CD4-positive, CD25-positive, alpha-beta regulatory T cell (primary cell): ENCODE measurements around the gene SPATA22. TPM values are rescaled to one million over a fixed set of nuclear protein-coding genes. Genes with fewer than 3 reads are reported as not detected.
"Not testable (repeated sequence)": the region's sequence is repeated elsewhere in the genome, so short reads cannot be mapped to it uniquely, and the experiment has no call there.

Experiments
- ATAC-seq, 2 donors: fragments of 150-1000 bp; cut with Tn5 transposase; one replicate each; pipeline ENCODE4 v1.10.0; 2021; ENCODE audit warnings: low read depth in 2 of 2, moderate number of reproducible peaks in 2 of 2, moderate library complexity in 1 of 2
- DNase-seq, 3 donors: peaks; one replicate each; pipeline versions ENCODE4 v3.0.0 to v3.0.0-alpha.2; 2012 to 2022; ENCODE audit warnings: mixed read lengths in 1 of 3
- H3K27ac ChIP-seq: one replicate; pipeline ENCODE4 v1.7.0; 2013; ENCODE audit warnings: mild to moderate bottlenecking, low read length; ENCODE audit not compliant: insufficient read depth, poor library complexity, severe bottlenecking
- H3K27me3 ChIP-seq: one replicate; pipeline ENCODE4 v1.7.0; 2013; ENCODE audit warnings: low read length; ENCODE audit not compliant: control insufficient read depth, insufficient read depth
- H3K36me3 ChIP-seq: one replicate; pipeline ENCODE4 v1.7.0; 2013; ENCODE audit warnings: mild to moderate bottlenecking, low read length, moderate library complexity; ENCODE audit not compliant: control insufficient read depth, insufficient read depth
- H3K4me1 ChIP-seq: 2 replicates; pipeline ENCODE4 v1.7.0; 2013; ENCODE audit warnings: mild to moderate bottlenecking, low read length; ENCODE audit not compliant: insufficient read depth, control insufficient read depth, poor library complexity, severe bottlenecking
- H3K4me3 ChIP-seq: one replicate; pipeline ENCODE4 v1.7.0; 2013; ENCODE audit warnings: low read depth, mild to moderate bottlenecking, low read length, moderate library complexity
- H3K9me3 ChIP-seq, 2 experiments: 1 replicate in 1 of 2; 2 replicates in 1 of 2; pipeline ENCODE4 v1.7.0; 2013; ENCODE audit warnings: low read length in 2 of 2, mild to moderate bottlenecking in 1 of 2, moderate library complexity in 1 of 2; ENCODE audit not compliant: control insufficient read depth in 2 of 2
- H3K27ac Mint-ChIP-seq, 3 donors: one replicate each; pipeline ENCODE4 v1.8.0; 2020 to 2022; ENCODE audit warnings: mild to moderate bottlenecking in 3 of 3, mixed read lengths in 3 of 3, moderate library complexity in 2 of 3
- H3K27me3 Mint-ChIP-seq: one replicate; pipeline ENCODE4 v1.8.0; 2022; ENCODE audit warnings: mild to moderate bottlenecking, mixed read lengths
- H3K36me3 Mint-ChIP-seq: one replicate; pipeline ENCODE4 v1.8.0; 2020; ENCODE audit warnings: mixed read lengths
- H3K4me1 Mint-ChIP-seq, 4 donors: one replicate each; pipeline ENCODE4 v1.8.0; 2020 to 2022; ENCODE audit warnings: mixed read lengths in 4 of 4, mild to moderate bottlenecking in 1 of 4
- H3K4me3 Mint-ChIP-seq, 4 donors: one replicate each; pipeline ENCODE4 v1.8.0; 2020 to 2022; ENCODE audit warnings: mild to moderate bottlenecking in 4 of 4, mixed read lengths in 4 of 4, moderate library complexity in 3 of 4
- H3K9me3 Mint-ChIP-seq, 7 donors: one replicate each; pipeline ENCODE4 v1.8.0; 2020 to 2022; ENCODE audit warnings: mixed read lengths in 7 of 7, mild to moderate bottlenecking in 3 of 7, moderate library complexity in 2 of 7
- polyA plus RNA-seq, 4 donors: library from polyadenylated mRNA; unstranded; fragments of 300-500 nt; fragmentation: Illumina TruSeq; gene quantifications; one replicate each; pipeline ENCODE4 v1.2.3, GENCODE V29; 2021
- total RNA-seq: library from RNA; stranded (reverse); gene quantifications from one replicate; pipeline ENCODE4 v1.2.3, GENCODE V29; 2022

Gene SPATA22
- total and polyA plus RNA-seq, 5 donors from 2014 or later: 0.23 TPM; not detected in 4

DNA sequence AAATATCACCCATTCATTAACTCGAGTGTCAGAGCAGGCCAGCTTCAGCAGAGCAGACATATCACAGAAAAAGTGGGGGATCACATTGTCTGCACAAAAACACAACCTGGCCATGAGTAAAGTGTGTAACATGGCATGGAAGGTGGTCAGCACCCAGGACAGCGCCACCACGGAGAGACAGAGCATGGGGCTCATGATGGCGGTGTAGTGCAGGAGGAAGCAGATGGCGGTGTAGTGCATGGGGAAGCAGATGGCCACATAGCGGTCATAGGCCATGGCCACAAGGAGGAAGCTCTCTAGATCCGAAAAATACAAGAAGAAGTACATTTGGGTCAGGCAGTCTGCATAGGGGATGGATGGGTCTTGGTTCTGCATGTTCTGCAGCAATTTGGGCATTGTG is 38.4 kb downstream of the SPATA22 start:
- H3K36me3 ChIP-seq, H3K4me1 Mint-ChIP-seq, H3K27ac ChIP-seq, H3K27ac Mint-ChIP-seq, H3K4me1 ChIP-seq, H3K4me3 ChIP-seq, H3K9me3 ChIP-seq, H3K4me3 Mint-ChIP-seq, ATAC-seq, H3K9me3 Mint-ChIP-seq, H3K36me3 Mint-ChIP-seq, H3K27me3 ChIP-seq, DNase-seq: not testable (repeated sequence)
- H3K27me3 Mint-ChIP-seq: peaks cover 32% of the 10 kb centered on the region

DNA sequence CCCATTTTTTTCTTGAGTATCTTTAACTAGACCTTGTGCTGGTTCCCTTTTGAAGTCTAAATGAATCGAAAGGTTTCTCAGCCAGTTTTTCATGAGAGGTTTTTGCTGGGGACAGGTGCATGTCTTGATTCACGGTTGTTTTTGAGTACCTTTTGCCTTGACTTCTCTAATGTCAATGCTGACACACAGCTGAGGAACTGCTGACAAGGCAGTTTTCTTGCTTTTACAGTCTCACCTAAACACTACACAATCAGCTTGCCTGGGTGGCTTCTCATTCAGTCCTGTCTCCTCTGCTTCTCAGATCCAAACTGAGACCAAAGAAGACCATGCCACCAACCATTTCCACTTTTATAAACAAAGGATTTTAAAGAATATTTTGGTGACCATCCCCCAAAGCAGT is 53.4 kb downstream of the SPATA22 start:
- Histone ChIP-seq H3K9me3 (no peaks in the 10 kb centered on the region), H3K4me1 (no peaks in the 10 kb centered on the region), H3K27ac (no peak overlapping the region), H3K4me3 (no peak overlapping the region), H3K36me3 (no peaks in the 10 kb centered on the region), H3K27me3 (peaks cover 3% of the 10 kb centered on the region)
- Mint-ChIP-seq H3K36me3 (no peaks in the 10 kb centered on the region), H3K9me3 (peaks cover 0 to 3% (median 0%) of the 10 kb centered on the region in 7 donors), H3K27me3 (peaks cover 12% of the 10 kb centered on the region), H3K4me3 (no peak overlapping the region), H3K27ac (no peak overlapping the region), H3K4me1 (no peaks in the 10 kb centered on the region)
- no peak for ATAC-seq
- no peak for DNase-seq

DNA sequence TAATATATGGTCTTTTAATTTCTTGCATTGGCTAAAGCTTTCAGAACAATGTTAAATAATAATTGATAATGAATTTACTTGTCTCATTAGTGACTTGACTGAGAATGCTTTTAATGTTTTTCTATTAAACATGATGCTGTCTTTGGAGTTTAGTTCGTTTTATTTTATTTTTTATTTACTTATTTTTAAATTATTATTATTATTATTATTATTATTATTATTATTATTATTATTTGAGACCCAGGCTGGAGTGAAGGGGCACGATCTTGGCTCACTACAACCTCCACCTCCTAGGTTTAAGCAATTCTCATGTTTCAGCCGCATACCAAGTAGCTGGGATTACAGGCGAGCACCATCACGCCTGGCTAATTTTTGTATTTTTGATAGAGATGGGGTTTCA is 56.0 kb downstream of the SPATA22 start:
- no peak overlapping the region for H3K27ac Mint-ChIP-seq
- Histone ChIP-seq H3K4me3 (no peak overlapping the region), H3K36me3 (no peaks in the 10 kb centered on the region), H3K9me3 (no peaks in the 10 kb centered on the region), H3K27ac (no peak overlapping the region), H3K27me3 (peaks cover 3% of the 10 kb centered on the region), H3K4me1 (no peaks in the 10 kb centered on the region)
- no peaks in the 10 kb centered on the region for H3K36me3 Mint-ChIP-seq
- DNase-seq (no peak), ATAC-seq (no peak)
- peaks cover 0 to 3% (median 0%) of the 10 kb centered on the region in 7 donors for H3K9me3 Mint-ChIP-seq
- peaks cover 0 to 2% (median 0%) of the 10 kb centered on the region in 4 donors for H3K4me1 Mint-ChIP-seq
- H3K4me3 Mint-ChIP-seq: no peak overlapping the region
- peaks cover 17% of the 10 kb centered on the region for H3K27me3 Mint-ChIP-seq

DNA sequence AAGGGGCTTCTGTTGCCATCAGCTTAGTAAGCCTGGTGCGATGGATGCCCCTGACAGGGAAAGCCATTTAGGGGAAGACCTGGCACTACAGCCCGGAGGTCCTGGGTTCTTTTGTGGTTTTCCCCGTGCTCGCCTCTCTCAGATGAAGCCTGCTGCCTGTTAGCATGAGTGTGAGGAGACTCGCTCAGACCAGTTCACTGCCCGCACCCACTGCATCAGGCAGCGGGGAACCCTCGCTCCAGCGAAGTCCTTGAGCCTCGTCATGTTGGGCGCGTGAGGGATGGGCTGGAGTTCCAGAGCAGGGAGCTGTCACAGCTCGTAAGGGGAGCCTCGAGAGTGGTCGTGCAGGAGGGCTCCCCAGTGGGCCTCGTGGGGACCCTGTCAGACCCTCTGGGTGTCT is 59.4 kb downstream of the SPATA22 start:
- not testable (repeated sequence) for H3K27ac ChIP-seq, H3K4me3 Mint-ChIP-seq, H3K9me3 ChIP-seq, DNase-seq, H3K4me1 Mint-ChIP-seq, H3K27ac Mint-ChIP-seq, H3K27me3 ChIP-seq, H3K4me1 ChIP-seq, ATAC-seq, H3K36me3 ChIP-seq, H3K36me3 Mint-ChIP-seq, H3K4me3 ChIP-seq
- Mint-ChIP-seq H3K9me3 (peaks cover 0 to 18% (median 7%) of the 10 kb centered on the region in 7 donors), H3K27me3 (peaks cover 15% of the 10 kb centered on the region)

DNA sequence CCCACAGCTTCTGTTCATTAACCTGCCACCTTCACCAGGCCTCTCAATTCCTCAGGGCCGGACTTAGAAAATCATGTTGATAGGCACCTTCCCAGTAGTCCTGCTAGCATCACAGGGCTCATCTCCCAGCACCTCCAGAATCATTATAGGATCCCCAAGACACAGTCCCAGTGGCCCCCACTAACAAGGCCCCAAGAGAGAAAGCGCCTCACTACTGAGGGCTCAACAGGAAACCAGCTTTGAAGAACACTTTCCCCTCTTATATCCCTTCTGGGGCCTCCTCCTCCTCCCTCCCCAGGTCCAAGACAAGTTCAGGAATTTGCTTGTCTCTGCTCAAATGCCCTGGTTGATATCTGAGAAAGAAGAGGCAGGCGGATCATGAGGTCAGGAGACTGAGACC is 60.5 kb downstream of the SPATA22 start, which contains the start of gene OR3A3:
Gene OR3A3, plus strand, starts transcription at position 301 of the 400 bp plus-strand sequence.
- Mint-ChIP-seq H3K9me3 (peaks cover 0 to 24% (median 7%) of the 10 kb centered on the region in 7 donors), H3K36me3 (no peaks in the 10 kb centered on the region), H3K27ac (no peak within 1 kb of the TSS), H3K4me1 (peaks cover 0 to 2% (median under 1%) of the 10 kb centered on the region in 4 donors), H3K27me3 (peaks cover 10% of the 10 kb centered on the region), H3K4me3 (no peak within 1 kb of the TSS)
- peaks cover 4% of the 10 kb centered on the region for H3K27me3 ChIP-seq
- ATAC-seq: no peak
- peaks cover 5 to 8% of the 10 kb centered on the region in 2 experiments for H3K9me3 ChIP-seq
- no peak for DNase-seq
- no peaks in the 10 kb centered on the region for H3K36me3 ChIP-seq
- no peak within 1 kb of the TSS for H3K4me3 ChIP-seq
- H3K27ac ChIP-seq: no peak within 1 kb of the TSS
- H3K4me1 ChIP-seq: no peaks in the 10 kb centered on the region

DNA sequence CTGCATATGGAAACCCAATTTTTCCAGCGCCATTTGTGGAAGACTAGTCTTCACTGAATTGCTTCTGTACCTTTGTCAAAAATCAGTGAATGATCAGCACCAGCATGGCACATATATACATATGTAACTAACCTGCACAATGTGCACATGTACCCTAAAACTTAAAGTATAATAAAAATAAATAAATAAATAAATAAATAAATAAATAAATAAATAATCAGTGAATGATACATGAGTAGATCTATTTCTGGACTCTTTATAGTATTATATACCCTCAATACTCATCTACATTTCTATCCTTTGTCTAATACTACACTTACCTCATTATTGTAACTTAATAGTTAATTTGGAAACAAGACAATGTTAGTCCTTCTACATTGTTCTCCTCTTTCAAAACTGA is 67.8 kb downstream of the SPATA22 start:
- peaks cover 3 to 20% (median 7%) of the 10 kb centered on the region in 7 donors for H3K9me3 Mint-ChIP-seq
- not testable (repeated sequence) for H3K9me3 ChIP-seq, H3K27me3 Mint-ChIP-seq, ATAC-seq, H3K27ac ChIP-seq, H3K4me3 Mint-ChIP-seq, H3K4me1 Mint-ChIP-seq, H3K4me1 ChIP-seq, H3K4me3 ChIP-seq, DNase-seq, H3K36me3 Mint-ChIP-seq, H3K27ac Mint-ChIP-seq, H3K27me3 ChIP-seq, H3K36me3 ChIP-seq

DNA sequence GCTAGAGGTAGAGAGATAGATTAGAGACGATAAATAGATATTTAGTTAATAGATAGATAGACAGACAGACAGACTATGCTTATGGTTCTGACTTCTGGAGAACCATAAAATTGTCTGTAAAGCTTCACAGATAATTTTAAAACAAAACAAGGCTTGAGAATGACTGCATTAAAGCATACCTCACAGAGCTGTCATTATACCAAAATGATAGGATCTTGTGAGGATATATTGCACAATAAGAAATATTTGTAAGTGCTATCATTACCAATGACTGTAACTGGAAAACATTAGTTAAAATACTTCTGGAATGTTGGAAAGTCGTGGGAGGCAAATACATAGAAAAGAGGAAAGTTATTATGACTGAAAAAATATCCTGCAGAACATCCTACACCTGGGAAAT is 69.8 kb downstream of the SPATA22 start:
- Histone ChIP-seq H3K4me1 (no peaks in the 10 kb centered on the region), H3K27me3 (no peaks in the 10 kb centered on the region), H3K27ac (no peak overlapping the region), H3K9me3 (no peaks in the 10 kb centered on the region), H3K36me3 (no peaks in the 10 kb centered on the region), H3K4me3 (no peak overlapping the region)
- no peak overlapping the region for H3K4me3 Mint-ChIP-seq
- no peak for ATAC-seq
- no peak for DNase-seq
- H3K36me3 Mint-ChIP-seq: no peaks in the 10 kb centered on the region
- H3K9me3 Mint-ChIP-seq: peaks cover 0 to 9% (median 5%) of the 10 kb centered on the region in 7 donors
- H3K4me1 Mint-ChIP-seq: no peaks in the 10 kb centered on the region
- no peaks in the 10 kb centered on the region for H3K27me3 Mint-ChIP-seq
- no peak overlapping the region for H3K27ac Mint-ChIP-seq

DNA sequence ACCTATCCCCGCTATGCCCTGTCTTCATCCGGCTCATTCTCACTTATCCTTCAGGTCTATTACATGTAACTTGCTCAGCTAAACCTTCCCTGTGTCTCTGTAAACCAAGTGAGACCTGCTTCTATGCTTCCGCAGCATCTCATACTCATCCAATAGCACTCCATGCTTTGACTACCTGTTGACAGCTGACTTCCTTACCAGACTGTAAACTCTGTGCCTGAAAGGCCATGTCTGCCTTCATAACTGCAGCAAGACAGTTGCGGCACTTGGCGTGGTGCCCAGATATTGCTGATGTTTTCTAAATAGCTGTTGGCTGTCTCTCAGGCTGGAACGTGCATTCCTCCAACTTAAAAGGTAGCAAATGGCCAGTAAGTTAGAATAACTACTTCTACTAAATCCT is 71.6 kb downstream of the SPATA22 start:
- Mint-ChIP-seq H3K9me3 (peaks cover 0 to 9% (median 5%) of the 10 kb centered on the region in 7 donors), H3K36me3 (no peaks in the 10 kb centered on the region), H3K27me3 (no peaks in the 10 kb centered on the region), H3K27ac (no peak overlapping the region), H3K4me3 (no peak overlapping the region), H3K4me1 (no peaks in the 10 kb centered on the region)
- no peak for ATAC-seq
- no peaks in the 10 kb centered on the region for H3K9me3 ChIP-seq
- no peak overlapping the region for H3K4me3 ChIP-seq
- no peaks in the 10 kb centered on the region for H3K27me3 ChIP-seq
- no peaks in the 10 kb centered on the region for H3K36me3 ChIP-seq
- H3K4me1 ChIP-seq: no peaks in the 10 kb centered on the region
- DNase-seq: no peak
- no peak overlapping the region for H3K27ac ChIP-seq
